ENCODE measurements around the gene RSU1. TPM values are rescaled to one million over a fixed set of nuclear protein-coding genes. Genes with fewer than 3 reads are reported as not detected.
A peak's percentile ranks its signal among the peaks of the same experiment; 100 is the strongest.

Gene RSU1
- total RNA-seq, 1 donor from 2014 or later: 49.4 TPM

- ATAC-seq (ENCODE audit: poor library complexity): no peak
- intact Hi-C loops (cut with DNase I): no loop called here
- DNase-seq: no peak
These were observed 23.2 kb downstream of the RSU1 start for GRCh38 chr10:16794005-16794404.

GRCh38 chr10:16792675-16793074 is 24.5 kb downstream of the RSU1 start:
- DNase-seq (peak; percentile 73), ATAC-seq (ENCODE audit: poor library complexity) (peak; percentile 94)
- intact Hi-C loops (cut with DNase I): no loop called here

GRCh38 chr10:16789765-16790164 is 27.5 kb downstream of the RSU1 start:
- peak; percentile 56 for ATAC-seq (ENCODE audit: poor library complexity)

DNA sequence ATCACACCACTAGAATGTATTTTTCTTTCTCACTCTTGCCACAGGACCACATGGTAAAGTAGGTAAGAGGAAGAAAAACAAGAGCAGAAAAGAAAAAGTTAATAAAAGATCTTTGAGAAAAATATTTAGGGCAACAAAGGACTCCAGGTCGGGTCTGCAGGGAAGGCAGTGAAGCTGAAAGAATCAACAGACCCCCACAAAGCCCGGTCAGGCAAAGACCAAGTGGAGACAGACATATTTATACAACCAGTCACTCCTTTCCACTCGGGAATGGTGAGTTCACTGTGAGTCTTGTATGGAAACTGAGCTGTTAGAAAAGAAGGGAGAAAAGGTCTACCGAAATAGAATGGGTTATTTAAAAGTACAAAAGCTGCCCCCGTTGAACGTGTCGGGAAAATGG is 28.0 kb downstream of the RSU1 start:
- ATAC-seq (ENCODE audit: poor library complexity): no peak
- intact Hi-C loops (cut with DNase I): no loop called here

More at GRCh38 chr10:16789765-16790164, 27.5 kb downstream of the RSU1 start:
- intact Hi-C loops (cut with DNase I): no loop called here
- DNase-seq: no peak

GRCh38 chr10:16788778-16789177 is 28.4 kb downstream of the RSU1 start:
- DNase-seq (no peak), ATAC-seq (ENCODE audit: poor library complexity) (no peak)
- intact Hi-C loops (cut with DNase I): no loop called here

More for the DNA sequence above, 28.0 kb downstream of the RSU1 start:
- DNase-seq: no peak

- ATAC-seq (ENCODE audit: poor library complexity): no peak
- intact Hi-C loops (cut with DNase I): no loop called here
- DNase-seq: no peak
These were observed 29.1 kb downstream of the RSU1 start for GRCh38 chr10:16788125-16788524.

- ATAC-seq (ENCODE audit: poor library complexity) (no peak), DNase-seq (no peak)
- intact Hi-C loops (cut with DNase I): no loop called here
These were observed 29.8 kb downstream of the RSU1 start for GRCh38 chr10:16787361-16787791.

DNA sequence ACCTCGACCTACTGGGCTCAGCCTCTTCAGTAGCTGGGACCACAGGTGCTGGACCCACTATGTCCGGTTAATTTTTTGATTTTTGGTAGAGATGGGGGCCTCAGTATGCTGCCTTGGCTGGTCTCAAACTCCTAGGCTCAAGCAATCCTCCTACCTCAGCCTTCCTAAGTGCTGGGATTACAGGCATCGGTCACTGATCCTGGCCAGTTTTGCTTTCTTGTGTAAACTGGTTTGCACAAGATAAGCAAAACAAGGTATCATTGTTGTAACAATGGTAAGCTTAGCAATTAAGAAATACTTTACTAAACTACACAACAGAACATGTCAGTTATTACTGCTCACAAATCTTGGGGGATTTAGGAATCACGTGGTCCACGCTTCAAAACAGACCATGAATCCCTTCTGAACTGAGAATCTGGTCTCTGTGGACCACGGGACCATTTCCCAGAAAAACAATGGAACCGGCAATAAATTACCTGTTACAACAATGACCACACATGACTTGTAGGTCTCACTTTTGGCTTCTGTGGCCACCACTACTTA is 36.8 kb downstream of the RSU1 start:
- intact Hi-C loops (cut with DNase I): no loop called here
- ATAC-seq (ENCODE audit: poor library complexity) (no peak), DNase-seq (no peak)

GRCh38 chr10:16779384-16779915 is 37.8 kb downstream of the RSU1 start:
- ATAC-seq (ENCODE audit: poor library complexity) (no peak), DNase-seq (no peak)
- intact Hi-C loops (cut with DNase I): loop anchor here (10.0 kb wide), 2 partner anchors 345 to 455 kb away; partner anchors contain the start of gene PTER

- DNase-seq (no peak), ATAC-seq (ENCODE audit: poor library complexity) (peak; percentile 61)
- intact Hi-C loops (cut with DNase I): loop anchor here (10.0 kb wide), 2 partner anchors 343 to 453 kb away; partner anchors contain the start of gene PTER
These were observed 39.5 kb downstream of the RSU1 start for GRCh38 chr10:16777473-16778370.

DNA sequence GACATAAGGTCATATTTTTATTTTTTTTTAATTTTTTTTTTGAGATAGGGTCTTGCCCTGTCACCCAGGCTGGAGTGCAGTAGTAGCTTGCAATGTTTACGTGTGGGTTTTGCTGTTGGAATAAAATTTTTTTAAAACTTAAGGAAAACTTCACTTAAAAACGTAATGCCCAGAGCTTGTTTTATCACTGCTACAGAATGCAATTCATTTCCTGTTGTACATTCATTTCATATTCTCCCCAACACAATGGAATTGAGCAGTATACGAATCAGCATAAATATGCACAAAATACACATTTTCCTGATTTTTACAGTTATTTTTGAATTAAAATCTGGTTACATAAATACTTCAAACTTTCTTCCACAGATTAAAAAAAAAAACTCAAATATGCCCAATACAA is 40.3 kb downstream of the RSU1 start:
- intact Hi-C loops (cut with DNase I): loop anchor here (10.0 kb wide), 2 partner anchors 342 to 452 kb away; partner anchors contain the start of gene PTER
- ATAC-seq (ENCODE audit: poor library complexity) (no peak), DNase-seq (no peak)

DNA sequence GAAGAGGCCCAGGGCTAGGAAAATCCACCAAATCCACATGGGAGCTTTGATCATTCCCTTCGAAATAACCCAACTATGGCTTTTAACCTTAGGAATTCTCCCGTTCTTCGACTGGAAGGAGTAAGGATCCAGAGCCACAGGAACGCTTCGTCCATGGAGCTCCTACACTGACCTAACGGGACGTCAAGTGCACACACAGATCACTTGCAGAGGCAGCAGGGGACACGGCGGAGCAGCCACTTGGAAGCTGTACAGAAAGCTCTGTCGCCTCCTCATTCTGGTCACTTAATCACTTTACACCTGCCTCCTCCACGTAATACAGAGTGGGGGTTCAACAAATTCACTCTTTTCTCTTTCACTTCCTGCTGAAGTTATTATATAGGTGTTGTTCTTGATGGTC is 43.9 kb downstream of the RSU1 start:
- ATAC-seq (ENCODE audit: poor library complexity) (peak; percentile 73), DNase-seq (no peak)
- intact Hi-C loops (cut with DNase I): loop anchor here (10.0 kb wide), 2 partner anchors 339 to 449 kb away; partner anchors contain the start of gene PTER

DNA sequence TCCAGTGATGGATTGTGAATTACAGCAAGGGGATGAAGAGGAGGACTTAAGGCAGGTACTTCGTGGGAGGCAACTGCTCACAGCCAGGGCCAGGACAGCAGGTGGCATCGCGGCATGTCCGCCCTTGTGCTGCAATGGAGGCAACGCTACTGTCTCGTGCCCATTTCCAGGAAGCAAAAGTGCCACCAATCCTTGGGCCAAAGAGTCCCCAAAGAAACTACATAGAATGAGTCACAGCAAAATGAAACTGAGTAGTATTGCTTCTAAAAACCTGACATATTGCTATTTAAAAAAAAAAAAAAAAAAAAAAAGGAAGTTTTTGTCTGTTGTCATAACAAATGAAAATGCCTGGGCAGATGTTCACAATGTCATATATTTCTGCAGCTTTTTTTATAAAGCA is 46.6 kb downstream of the RSU1 start:
- DNase-seq (no peak), ATAC-seq (ENCODE audit: poor library complexity) (peak; percentile 30)
- intact Hi-C loops (cut with DNase I): loop anchor here (10.0 kb wide), 2 partner anchors 336 to 446 kb away; partner anchors contain the start of gene PTER

DNA sequence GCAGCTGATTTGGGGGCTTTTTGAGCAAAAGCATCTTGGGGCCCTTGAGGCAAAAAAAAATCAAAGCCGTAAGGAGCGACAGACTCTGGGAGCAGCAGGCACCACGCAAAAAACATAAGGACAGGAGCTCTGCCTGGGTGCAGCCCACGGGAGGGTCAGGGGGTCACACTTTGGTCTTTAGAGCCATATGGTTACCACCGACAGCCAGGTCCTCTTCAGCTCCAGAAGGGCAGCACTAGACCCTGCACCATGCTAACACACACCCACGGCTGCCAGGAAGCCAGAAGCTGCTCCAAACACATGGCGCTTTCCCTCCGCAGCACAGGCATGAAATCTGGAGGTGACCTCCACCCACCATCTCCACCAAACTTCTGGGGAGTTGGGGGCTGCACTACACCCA is 47.1 kb downstream of the RSU1 start:
- no peak for ATAC-seq (ENCODE audit: poor library complexity)
- intact Hi-C loops (cut with DNase I): loop anchor here (10.0 kb wide), 2 partner anchors 335 to 445 kb away; partner anchors contain the start of gene PTER
- no peak for DNase-seq

DNA sequence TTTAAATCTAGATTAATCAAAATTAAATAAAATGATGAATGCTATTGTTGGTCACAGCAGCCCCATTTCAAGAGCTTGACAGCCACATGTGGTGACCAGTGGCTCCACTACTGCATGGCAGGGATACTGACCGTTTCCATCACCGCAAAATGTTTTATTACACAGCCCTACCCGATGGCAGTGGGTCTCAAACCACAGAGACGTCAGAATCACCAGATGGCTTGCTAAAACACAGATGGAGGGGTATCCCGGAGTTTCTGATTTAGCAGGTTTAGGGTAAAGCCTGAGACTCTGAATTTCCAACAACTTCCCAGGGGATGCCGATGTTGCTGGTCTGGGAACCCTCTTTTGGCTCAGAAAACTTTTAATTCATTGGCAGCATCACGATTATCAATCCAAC is 47.9 kb downstream of the RSU1 start:
- DNase-seq (no peak), ATAC-seq (ENCODE audit: poor library complexity) (no peak)
- intact Hi-C loops (cut with DNase I): loop anchor here (10.0 kb wide), 1 partner anchor 135 kb away; no protein-coding TSS in a partner anchor

- no peak for DNase-seq
- ATAC-seq (ENCODE audit: poor library complexity): no peak
- intact Hi-C loops (cut with DNase I): loop anchor here (10.0 kb wide), 1 partner anchor 134 kb away; no protein-coding TSS in a partner anchor
These were observed 48.5 kb downstream of the RSU1 start for GRCh38 chr10:16768702-16769101.

GRCh38 chr10:16765509-16766375 is 51.5 kb downstream of the RSU1 start:
- ATAC-seq (ENCODE audit: poor library complexity): no peak
- no peak for DNase-seq
- intact Hi-C loops (cut with DNase I): loop anchor here (10.0 kb wide), 1 partner anchor 131 kb away; no protein-coding TSS in a partner anchor

GRCh38 chr10:16761300-16761699 is 55.9 kb downstream of the RSU1 start:
- intact Hi-C loops (cut with DNase I): loop anchor here (10.0 kb wide), 1 partner anchor 126 kb away; no protein-coding TSS in a partner anchor
- DNase-seq (no peak), ATAC-seq (ENCODE audit: poor library complexity) (no peak)
